Osteoblast (primary cell): ENCODE results near the gene VAV2. TPM values are rescaled to one million over a fixed set of nuclear protein-coding genes. Genes with fewer than 3 reads are reported as not detected.

Experiments used
- DNase-seq: peaks from one replicate; pipeline ENCODE4 v3.0.0; 2011; ENCODE audit warnings: low spot score, mixed read lengths; ENCODE audit not compliant: insufficient read length; ENCODE audit errors: missing footprints
- H2AFZ ChIP-seq: 2 replicates; pipeline ENCODE4 v1.6.0; 2011; ENCODE audit warnings: mild to moderate bottlenecking, low read length
- H3K27ac ChIP-seq: 2 replicates; pipeline ENCODE4 v1.5.1; 2011; ENCODE audit warnings: mild to moderate bottlenecking, low read depth, low read length, moderate library complexity
- H3K27me3 ChIP-seq: 2 replicates; pipeline ENCODE4 v1.6.0; 2012; ENCODE audit warnings: mild to moderate bottlenecking, control low read depth, inconsistent platforms, low read length, moderate library complexity; ENCODE audit not compliant: insufficient read depth
- H3K36me3 ChIP-seq: 2 replicates; pipeline ENCODE4 v1.5.1; 2011; ENCODE audit warnings: mild to moderate bottlenecking, low read length, control low read depth, moderate library complexity; ENCODE audit not compliant: insufficient read depth
- H3K4me1 ChIP-seq: 2 replicates; pipeline ENCODE4 v1.5.1; 2011; ENCODE audit warnings: mild to moderate bottlenecking, low read length, control low read depth, moderate library complexity; ENCODE audit not compliant: insufficient read depth
- H3K4me2 ChIP-seq: 2 replicates; pipeline ENCODE4 v1.6.0; 2011; ENCODE audit warnings: mild to moderate bottlenecking, low read length; ENCODE audit not compliant: insufficient read depth
- H3K4me3 ChIP-seq: fragments of 200-600 bp; sonication (generic); 3 replicates; pipeline ENCODE4 v1.5.1; 2012; ENCODE audit warnings: mild to moderate bottlenecking, low read length, inconsistent platforms; ENCODE audit not compliant: insufficient read depth
- H3K79me2 ChIP-seq: 2 replicates; pipeline ENCODE4 v1.6.0; 2012; ENCODE audit warnings: mild to moderate bottlenecking, low read length, control low read depth, inconsistent platforms; ENCODE audit not compliant: insufficient read depth
- H3K9me3 ChIP-seq: 2 replicates; pipeline ENCODE4 v1.5.1; 2011; ENCODE audit warnings: low read depth, low read length, control low read depth
- H4K20me1 ChIP-seq: 2 replicates; pipeline ENCODE4 v1.6.0; 2012; ENCODE audit warnings: mild to moderate bottlenecking, low read length, control low read depth; ENCODE audit not compliant: insufficient read depth
- total RNA-seq: library from RNA; depleted of rRNA; stranded (reverse); fragments of >200 nt; gene quantifications from 2 replicates; pipeline ENCODE4 v1.2.3, GENCODE V29; 2012
- TF ChIP-seq, protein P1 (sequence below): IDR thresholded peaks from 2 replicates; pipeline ENCODE4 v1.5.1; 2011; ENCODE audit warnings: mild to moderate bottlenecking, low read depth, low read length, moderate library complexity; ENCODE audit errors: extremely low read depth

VAV2 gene
- total RNA-seq, 1 donor: 8.0 TPM

- Histone ChIP-seq H3K4me1 (peaks cover 17% of the 10 kb centered on the region), H3K27me3 (no peaks in the 10 kb centered on the region), H3K9me3 (no peaks in the 10 kb centered on the region), H3K27ac (no peak overlapping the region), H4K20me1 (peaks cover 70% of the 10 kb centered on the region), H3K4me3 (no peak overlapping the region), H3K79me2 (peaks cover 69% of the 10 kb centered on the region), H2AFZ (no peak overlapping the region), H3K36me3 (no peaks in the 10 kb centered on the region), H3K4me2 (no peak overlapping the region)
- DNase-seq: no peak
- TF ChIP-seq, protein P1, sequence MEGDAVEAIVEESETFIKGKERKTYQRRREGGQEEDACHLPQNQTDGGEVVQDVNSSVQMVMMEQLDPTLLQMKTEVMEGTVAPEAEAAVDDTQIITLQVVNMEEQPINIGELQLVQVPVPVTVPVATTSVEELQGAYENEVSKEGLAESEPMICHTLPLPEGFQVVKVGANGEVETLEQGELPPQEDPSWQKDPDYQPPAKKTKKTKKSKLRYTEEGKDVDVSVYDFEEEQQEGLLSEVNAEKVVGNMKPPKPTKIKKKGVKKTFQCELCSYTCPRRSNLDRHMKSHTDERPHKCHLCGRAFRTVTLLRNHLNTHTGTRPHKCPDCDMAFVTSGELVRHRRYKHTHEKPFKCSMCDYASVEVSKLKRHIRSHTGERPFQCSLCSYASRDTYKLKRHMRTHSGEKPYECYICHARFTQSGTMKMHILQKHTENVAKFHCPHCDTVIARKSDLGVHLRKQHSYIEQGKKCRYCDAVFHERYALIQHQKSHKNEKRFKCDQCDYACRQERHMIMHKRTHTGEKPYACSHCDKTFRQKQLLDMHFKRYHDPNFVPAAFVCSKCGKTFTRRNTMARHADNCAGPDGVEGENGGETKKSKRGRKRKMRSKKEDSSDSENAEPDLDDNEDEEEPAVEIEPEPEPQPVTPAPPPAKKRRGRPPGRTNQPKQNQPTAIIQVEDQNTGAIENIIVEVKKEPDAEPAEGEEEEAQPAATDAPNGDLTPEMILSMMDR: no peak
Observed at GRCh38 chr9:133930046-133930681, 62.0 kb downstream of the VAV2 start.

- Histone ChIP-seq H3K79me2 (peaks cover 71% of the 10 kb centered on the region), H3K27me3 (no peaks in the 10 kb centered on the region), H3K27ac (no peak overlapping the region), H2AFZ (no peak overlapping the region), H3K4me3 (no peak overlapping the region), H4K20me1 (peaks cover 70% of the 10 kb centered on the region), H3K36me3 (no peaks in the 10 kb centered on the region), H3K4me1 (peaks cover 14% of the 10 kb centered on the region), H3K9me3 (no peaks in the 10 kb centered on the region), H3K4me2 (no peak overlapping the region)
- DNase-seq: no peak
- TF ChIP-seq, protein P1: no peak
Observed at GRCh38 chr9:133929599-133929998, 62.5 kb downstream of the VAV2 start.

GRCh38 chr9:133928248-133928764 lies 63.8 kb downstream of the VAV2 start:
- Histone ChIP-seq H3K27ac (no peak overlapping the region), H3K36me3 (no peaks in the 10 kb centered on the region), H2AFZ (no peak overlapping the region), H3K9me3 (no peaks in the 10 kb centered on the region), H3K79me2 (peaks cover 70% of the 10 kb centered on the region), H4K20me1 (peaks cover 67% of the 10 kb centered on the region), H3K4me1 (peaks cover 8% of the 10 kb centered on the region), H3K4me3 (no peak overlapping the region), H3K27me3 (no peaks in the 10 kb centered on the region), H3K4me2 (no peak overlapping the region)
- DNase-seq: no peak
- TF ChIP-seq, protein P1: no peak

GRCh38 chr9:133927041-133927440 lies 65.1 kb downstream of the VAV2 start:
- no peaks in the 10 kb centered on the region for H3K36me3 ChIP-seq
- H3K9me3 ChIP-seq: no peaks in the 10 kb centered on the region
- H2AFZ ChIP-seq: no peak overlapping the region
- H3K4me2 ChIP-seq: no peak overlapping the region
- TF ChIP-seq, protein P1: no peak
- H3K4me1 ChIP-seq: peaks cover 2% of the 10 kb centered on the region
- no peak for DNase-seq
- H3K79me2 ChIP-seq: peaks cover 71% of the 10 kb centered on the region
- H3K27me3 ChIP-seq: no peaks in the 10 kb centered on the region
- no peak overlapping the region for H3K4me3 ChIP-seq
- no peak overlapping the region for H3K27ac ChIP-seq
- H4K20me1 ChIP-seq: peaks cover 69% of the 10 kb centered on the region
